Stimulated activated CD8-positive, alpha-beta memory T cell treated with anti-CD3 and anti-CD28 coated beads, Interleukin-12 subunit alpha, Interleukin-12 subunit beta, amount 100 ng/mL, for 1 hour (primary cell): ENCODE data around the gene BASP1.
"Not testable (repeated sequence)": the region's sequence is repeated elsewhere in the genome, so short reads cannot be mapped to it uniquely, and the experiment has no call there.

Experiments
- DNase-seq: peaks from one replicate; pipeline ENCODE4 v3.0.0-alpha.2; 2020; ENCODE audit warnings: low read depth

BASP1 gene

DNA sequence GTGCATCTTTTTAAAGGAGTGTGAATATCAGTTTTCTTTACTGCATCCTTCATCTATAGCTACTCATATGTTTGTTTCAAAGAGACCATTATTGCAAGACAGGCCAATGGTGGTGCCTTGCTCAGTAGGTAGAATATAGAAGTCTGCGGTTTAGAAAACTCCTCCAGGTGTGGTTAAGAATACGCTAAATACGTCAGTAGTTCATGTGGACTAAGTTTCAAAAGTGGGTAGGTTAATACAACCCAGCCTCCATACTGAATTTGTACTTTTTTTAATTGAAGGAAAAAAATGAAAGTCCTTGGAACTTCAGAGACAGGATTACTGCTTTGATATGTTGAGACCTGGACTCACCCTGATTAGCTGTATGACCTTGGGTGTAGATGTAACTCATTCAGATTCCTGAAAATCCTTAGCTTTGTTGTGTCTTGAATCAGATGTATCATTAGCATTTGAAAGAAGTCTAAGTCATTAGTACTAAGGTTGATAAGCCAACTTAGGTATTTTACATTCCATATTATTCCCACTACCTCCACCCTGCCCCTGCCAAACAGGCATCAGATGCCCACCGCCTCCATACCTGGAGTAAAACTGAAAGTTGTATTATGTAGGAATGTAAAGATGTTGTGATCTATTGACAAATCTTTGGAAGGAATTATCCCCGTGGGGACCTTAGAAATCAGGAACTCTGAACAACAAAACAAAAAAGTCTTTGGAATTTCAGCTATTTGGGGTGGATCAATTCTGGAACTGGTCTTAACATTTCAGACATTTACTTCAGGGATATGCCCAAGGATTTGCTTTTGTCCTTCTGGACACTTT, 6.1 kb downstream of the BASP1 start:
- no peak for DNase-seq

DNA sequence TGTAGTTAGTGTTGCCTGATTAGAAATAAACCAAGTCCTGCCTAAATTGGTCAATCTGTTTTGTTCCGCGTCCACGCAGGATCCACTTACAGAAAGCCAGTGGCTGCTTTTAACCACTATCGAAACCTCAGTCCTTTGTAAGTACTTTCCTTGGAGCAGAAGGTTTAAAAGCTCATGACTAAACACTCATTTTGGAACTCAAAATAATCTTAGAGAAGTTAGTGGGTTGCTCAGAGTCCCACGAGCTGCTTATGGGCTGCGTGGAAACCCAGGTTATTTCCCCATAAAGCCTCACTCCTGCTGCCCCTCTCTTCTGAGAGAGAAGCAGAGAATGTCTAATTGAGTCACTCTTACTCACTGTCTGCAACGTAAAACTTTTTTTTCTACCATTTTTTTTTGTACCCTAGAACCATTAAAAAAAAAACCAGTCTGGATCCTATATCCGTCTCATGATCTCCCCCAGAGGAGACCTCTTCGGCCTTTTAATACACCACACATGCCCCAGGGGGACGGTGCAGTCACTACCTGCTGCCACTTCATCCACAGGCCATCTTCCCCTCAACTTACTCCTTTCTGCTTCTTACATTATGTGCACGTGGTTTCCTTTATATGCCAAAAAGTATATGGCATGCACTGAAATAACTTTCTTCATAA, 7.6 kb downstream of the BASP1 start:
- DNase-seq: no peak

DNA sequence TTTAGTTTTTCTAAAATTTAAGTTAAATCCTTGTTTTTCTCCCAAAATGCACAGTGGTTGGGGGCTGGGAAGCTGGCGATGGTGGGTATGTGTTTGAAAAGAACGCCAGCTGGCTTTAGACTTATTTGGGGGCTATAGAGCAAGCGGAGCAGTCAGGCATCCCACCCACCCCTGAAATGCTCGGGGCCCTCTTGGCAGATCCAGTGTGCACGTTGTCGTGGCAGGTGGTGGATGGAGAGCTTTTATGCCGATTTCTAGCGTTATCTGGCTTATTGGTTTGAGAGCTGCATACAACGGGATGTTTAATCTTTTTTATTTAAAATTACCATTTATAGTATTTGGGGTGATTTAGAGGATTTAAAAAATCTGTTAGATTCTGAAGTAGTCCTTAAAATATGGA, 8.1 kb downstream of the BASP1 start:
- DNase-seq: no peak

DNA sequence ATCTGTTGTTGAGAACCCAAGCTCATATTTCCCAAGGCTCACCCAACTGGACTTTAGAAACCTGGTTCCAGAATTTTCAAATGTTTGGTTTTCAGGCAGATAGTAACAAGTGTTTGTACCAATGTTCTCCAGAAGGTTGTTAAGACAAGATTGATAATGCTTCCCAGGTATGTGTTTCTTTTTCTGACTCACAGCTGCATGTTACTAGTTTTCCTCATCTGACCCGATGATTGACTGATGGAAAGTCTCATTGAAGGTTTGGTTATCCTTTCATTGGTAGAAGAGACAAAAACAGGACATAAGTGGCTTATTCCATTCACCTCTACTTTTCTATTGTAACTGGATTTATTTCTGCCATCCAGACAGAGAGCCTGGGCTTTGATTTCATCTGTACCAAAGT, 10.4 kb downstream of the BASP1 start:
- DNase-seq: no peak

DNA sequence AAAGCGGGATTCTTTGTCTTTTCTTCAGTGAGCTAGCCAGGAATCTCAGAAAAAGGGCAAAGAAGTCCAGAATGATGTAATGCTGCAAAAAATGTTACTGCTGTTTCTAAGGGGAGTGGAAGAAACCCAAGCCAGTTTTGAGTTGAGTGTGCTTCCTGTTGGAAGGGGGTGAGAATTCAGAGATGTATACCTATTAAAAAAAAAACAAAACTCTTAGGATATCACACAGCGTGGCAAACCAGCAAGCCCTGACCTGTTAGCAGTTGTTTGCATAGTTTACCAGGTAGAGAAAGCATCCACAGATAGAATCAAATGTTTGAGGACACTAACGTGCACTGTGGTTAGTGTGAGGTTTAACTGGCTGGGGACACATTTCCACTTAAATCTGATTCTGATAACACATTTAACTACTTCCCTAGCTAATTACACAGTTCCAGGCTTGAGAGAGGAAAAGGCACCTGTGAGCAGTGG, 11.4 kb downstream of the BASP1 start:
- no peak for DNase-seq

DNA sequence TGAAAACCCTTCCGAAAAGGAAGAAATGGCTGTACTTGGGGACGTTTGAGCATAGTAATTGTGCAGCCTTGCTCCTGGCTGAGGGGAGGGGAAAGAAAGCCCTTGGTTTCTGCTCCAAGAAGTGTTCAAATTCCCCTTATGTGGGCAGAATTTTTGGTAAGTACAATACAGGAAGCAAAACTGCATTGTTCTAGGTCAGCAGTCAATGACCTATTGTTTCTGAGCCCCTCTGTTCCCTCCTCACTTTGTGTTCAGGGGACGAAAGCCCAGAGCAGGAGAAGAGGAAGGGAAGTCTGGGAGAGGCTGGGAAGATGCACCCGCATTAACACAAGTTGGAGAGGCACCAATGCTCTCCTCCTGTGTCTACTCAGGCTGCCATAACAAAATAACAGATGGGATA, 11.9 kb downstream of the BASP1 start:
- DNase-seq: no peak

DNA sequence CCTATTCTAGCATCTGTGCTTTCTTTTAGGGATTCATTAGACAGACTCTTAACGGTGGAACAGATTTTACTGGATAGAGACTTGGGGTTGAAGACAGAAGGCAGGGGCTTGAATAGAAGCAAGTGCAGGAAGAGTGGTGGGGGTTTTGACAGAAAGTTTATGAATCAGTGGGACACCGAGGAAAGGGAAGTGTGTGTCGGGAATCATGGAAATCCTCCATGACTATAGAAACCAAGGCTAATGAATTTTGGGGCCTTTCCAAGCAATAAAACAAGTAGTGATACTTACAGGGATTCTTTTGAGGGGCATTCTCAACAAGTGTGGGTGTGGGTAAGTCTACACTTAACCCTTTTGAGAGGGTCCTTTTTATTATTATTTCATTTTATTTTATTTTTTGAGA, 12.8 kb downstream of the BASP1 start:
- no peak for DNase-seq

DNA sequence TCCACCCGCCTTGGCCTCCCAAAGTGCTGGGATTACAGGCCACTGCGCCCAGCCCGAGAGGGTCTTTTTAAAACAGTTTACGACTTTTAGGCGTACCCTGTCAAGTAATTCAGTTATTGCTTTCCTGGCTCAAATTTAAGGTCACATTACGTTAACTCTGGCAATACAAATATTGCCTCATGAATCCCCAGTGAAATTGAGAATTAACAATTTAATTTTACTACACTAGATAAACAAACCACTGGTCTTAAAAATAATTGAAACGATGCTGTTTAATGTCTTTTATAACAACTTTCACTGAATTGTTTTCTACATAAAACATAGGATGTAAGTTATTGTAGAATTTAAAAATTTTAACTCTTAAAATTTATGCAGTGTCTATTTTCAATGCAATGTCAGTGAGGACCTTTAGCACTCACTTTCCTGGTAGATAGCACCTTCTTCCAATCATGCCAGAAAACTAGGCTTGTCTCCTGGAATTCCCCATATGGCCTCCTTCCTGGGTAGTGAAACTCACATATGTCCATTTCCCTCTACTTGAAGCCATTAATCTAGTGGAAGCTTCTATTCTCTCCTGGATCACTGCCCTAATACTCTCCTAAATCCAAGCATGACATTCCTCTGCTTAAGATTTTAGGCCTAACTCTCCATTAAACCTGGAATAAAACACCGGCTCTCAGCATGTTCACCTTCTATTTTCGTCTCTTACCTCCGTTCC, 13.5 kb downstream of the BASP1 start:
- DNase-seq: no peak

DNA sequence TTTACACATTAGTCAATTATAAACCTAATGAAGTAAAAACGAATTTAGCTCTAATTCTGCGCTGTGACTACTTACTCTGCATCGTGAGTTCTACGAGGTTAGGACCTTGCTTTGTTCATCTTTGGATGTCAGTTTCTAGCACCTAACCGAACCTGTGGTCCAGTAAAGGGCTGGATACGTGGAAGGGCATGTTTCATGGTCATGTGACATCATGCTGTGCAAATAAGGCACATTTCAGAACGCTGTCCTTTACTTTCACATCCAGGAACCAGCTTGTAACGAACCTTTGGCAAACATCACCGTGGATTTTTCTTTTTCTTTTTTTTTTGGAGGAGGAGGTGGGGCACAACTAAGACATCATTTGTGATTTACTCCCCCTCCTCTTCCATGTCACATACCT, 15.0 kb downstream of the BASP1 start:
- DNase-seq: no peak

DNA sequence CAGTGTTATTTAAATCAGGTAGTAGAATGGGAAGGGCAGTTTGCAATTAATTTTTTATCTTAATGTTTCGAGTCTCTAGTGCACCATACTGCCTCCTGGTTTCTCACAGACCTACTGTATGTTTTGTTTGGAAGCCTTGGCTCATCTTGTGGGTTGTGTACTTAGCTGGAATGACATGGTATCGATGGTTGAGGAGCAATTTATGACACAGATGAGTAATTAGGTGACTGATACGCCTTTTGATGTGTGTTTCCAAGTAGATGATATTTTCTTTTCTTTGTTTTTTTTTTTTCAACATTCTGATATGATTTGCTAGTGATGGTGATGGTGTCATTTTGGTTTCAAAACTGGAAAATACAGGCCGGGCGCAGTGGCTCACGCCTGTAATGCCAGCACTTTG, 16.1 kb downstream of the BASP1 start:
- DNase-seq: no peak

DNA sequence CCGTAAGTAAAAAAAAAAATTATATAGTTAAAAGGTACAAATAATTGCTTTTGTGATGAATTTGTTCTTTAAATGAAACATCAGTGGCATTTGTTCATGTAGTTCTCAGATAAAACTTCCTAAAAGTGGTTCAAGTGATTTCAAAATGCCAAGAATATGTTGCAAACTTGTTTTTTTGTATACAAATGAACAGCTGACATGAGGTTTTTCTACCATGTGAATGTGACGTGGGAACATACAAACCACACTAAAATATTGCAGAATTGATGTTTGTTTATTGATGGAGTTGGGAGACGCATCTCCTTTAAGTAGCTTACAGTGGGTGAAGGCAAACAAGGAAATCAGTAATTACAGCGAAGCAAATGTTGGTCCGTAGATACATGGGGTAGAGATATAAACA, 16.9 kb downstream of the BASP1 start:
- DNase-seq: no peak

DNA sequence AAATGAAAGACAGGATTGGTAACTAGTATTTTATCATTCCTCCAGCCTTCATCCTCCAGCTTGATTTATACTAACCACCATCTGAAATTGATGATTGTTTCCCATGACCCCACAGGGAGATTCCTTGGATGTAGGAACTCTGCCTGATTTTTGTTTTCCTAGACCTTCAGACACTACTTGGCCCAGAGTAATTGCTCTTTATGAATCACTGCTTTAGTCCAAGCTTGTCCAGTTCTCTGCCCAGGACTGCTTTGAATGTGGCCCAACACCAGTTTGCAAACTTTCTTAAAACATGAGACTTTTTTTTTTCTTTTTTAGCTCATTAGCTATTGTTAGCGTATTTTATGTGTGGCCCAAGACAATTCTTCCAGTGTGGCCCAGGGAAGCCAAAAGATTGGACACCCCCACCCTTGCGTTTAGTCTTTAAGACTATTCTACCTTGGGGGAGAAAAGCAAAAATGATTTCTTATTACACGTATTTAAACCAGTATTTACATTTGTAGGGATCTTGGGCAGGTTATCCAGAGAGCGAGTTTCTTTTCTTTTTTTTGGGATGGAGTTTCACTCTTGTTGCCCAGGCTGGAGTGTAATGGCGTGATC, 18.4 kb downstream of the BASP1 start:
- no peak for DNase-seq

DNA sequence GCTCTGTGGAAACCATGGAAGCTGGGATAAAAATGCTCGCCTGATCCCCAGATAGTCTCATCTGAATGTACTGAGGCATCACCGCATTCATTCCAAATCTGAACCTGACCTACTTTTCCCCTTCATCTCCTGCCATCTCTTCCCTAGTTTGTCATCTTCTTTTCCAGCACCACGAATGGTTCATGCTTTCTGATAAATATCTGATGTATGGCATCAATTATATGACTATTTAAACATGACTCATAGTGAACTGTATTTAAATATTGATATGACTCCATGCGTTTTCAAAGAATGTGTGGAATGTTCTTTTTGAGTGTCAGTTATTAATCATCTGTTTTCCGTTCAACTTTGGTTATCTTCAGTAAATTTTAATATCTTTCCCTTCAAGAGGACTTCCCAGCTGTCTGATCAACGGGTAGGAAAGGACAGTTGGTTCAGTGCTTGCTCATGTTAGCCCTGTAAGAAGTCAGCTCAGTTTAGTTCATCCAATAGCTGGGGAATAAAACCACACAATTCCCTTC, 21.1 kb downstream of the BASP1 start:
- no peak for DNase-seq

DNA sequence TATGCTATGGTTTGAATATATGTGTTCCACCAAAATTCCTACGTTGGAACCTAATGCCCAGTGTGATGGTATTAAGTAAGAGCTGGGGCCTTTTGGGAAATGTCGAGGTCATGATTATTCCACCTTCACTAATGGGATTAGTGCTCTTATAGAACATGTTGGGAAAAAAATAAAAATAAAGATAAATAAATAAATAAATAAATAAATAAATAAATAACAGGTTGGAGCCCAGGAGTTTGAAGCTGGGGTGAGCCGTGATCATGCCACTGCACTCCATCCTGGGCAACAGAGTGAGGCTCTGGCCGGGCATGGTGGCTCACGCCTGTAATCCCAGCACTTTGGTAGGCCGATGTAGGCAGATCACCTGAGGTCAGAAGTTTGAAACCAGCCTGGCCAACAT, 22.5 kb downstream of the BASP1 start:
- no peak for DNase-seq

DNA sequence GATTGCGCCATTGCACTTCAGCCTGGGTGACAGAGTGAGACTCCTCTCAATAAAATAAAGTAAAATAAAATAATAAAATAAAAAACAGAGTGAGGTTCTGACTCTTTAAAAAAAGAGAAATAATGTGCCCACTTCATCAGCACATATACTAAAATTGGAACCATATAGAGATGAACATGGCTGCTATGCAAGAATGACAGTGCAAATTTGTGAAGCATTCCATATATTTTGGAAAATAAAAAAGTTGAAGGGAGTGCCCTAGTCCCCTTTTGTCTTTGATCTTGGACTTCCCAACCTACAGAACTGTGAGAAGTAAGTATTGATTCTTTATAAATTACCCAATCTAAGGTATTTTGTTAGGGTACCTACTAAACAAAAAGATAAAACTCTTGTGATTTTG, 23.1 kb downstream of the BASP1 start:
- DNase-seq: no peak

DNA sequence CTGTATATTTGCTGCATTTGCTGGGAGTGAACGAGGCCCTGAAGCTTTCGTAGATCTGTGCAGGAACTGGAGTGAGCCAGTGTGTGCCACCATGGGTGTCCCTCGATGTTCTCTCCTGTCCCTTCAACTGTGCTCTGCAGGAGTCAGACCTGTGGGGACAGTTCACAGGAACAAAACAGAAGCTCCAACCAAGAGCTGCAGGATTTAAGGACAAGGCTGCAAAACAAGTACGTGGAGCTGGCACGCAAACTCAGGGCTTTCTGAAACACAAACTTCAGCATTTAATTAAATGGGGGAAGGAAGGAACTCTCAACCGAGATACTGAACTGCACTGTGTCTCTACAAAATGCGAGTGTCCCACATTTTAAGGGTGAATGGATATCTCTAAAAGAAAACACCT, 24.2 kb downstream of the BASP1 start:
- no peak for DNase-seq

DNA sequence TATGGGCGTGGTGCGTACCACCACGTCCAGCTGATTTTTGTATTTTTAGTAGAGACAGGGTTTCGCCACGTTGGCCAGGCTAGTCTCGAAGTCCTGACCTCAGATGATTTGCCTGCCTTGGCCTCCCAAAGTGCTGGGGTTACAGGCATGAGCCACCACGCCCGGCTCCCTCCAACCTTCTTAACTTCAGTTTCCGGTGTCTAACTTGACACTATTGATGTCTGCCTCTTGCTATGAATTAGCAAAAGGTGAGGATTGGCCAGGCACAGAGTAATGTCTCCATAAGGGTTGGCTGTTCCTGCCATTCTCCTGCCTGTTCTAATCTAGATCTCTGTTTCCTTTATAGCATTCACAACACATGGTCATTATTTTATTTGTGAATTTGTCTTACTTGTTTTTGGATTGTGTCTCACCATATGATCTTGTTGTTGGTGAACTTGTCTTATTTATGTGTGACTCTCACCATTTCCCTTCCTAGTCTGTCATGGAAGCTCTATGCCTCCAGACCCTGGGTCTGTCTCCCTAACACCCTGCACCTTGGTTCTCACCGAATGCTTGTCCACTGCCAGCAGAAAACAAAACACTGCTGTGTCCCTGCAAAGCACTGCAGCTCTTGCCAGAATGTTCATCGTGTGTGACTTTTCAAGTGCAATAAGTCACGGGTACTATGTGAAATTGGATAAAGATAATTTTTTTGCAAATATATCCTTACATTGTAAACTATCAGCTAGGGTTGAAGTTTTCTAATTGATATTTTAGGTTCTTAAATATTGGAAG, 26.0 kb downstream of the BASP1 start:
- no peak for DNase-seq

DNA sequence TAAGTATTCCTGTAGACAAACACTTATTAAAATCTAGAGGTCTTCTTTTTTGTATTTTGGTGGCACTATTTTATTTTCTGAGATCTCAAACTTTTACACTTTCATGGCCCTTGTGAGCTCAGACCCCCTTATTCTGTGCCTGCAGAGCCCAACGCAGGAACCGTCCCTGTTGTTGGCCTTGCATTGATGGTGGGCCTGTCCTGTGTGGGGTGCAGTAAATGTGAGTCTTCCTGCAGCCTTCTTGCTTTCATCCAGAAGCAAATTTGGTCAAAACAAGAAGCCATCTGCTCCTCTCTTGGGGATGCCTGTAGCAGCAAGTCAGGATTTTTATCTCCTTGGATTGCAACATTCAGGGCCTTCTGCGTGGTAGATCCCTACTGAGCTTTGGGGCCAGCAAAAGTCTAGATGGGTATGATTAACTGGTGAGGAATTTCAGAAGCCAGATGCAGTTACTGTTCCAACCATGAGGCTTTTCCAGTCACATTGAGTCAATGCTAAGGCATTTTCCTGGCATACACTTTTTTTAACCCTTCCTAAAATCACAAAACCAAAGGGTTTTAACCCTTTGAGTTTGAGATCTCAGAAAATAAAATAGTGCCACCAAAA, 31.7 kb downstream of the BASP1 start:
- DNase-seq: no peak

DNA sequence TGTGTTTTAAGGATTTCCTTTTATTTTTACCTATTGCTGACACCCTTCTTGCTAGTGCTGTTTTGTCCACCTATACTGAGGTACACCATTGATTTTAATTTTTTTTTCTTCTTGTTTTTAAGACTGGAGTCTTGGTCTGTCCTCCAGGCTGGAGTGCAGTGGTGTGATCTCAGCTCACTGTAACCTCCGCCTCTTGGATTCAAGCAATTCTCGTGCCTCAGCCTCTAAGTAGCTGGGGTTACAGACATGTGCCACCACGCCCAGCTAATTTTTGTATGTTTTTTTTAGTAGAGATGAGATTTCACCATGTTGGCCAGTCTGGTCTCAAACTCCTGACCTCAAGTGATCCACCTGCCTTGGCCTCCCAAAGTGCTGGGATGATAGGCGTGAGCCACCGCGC, 32.4 kb downstream of the BASP1 start:
- not testable (repeated sequence) for DNase-seq

DNA sequence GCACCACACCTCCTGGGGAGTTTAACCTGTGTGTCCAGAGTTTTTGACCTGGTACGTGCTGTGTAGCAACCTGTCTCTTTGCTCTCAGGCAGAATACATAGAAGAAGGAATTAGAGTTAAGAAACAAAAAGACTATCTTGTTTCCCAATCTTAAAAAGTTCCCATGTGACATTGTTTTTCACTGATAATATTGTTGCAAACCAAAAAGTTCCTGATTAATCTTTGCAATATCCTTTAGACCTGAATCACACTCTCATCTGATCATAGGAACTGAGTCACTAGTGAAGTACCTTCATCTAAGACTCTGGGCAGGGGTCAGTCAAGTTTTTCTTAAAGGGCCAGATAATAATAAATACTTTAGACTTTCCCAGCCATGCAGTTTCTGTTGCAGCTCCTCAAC, 35.1 kb downstream of the BASP1 start:
- DNase-seq: no peak

DNA sequence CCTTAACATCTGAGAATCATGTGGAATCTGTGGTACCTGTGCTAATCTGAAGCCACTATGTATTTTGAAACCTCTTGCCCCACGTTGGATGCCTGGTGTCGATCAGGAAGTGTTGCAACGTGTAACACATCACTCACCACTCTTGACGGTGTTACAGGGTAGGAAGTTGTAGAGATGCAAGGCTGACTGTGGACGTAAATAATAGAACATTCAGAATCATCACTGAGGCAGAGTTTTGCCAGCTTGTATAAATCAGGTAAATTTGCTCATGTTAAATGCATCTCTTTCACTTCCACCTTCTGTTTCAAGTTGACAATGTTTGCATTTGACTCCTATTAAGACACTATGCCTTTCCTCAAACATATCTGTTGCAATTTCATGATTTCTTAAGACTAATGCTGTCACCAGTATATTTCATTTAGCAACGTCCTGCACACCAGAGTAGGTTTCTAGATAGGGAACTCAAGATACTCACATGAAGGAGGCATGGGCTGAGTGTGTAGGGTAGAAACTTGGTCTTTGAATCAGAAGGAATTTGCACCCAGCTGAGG, 38.1 kb downstream of the BASP1 start:
- no peak for DNase-seq
